B cell (primary cell): ENCODE results near the gene PCDHGA11. TPM values are rescaled to one million over a fixed set of nuclear protein-coding genes. Genes with fewer than 3 reads are reported as not detected.
"Not testable (repeated sequence)": the region's sequence is repeated elsewhere in the genome, so short reads cannot be mapped to it uniquely, and the experiment has no call there.

Source experiments
- ATAC-seq: fragments of 200-7000 bp; cut with Tn5 transposase; one replicate; pipeline ENCODE4 v1.10.0; 2021; ENCODE audit warnings: low read depth, mild to moderate bottlenecking, moderate number of reproducible peaks, moderate library complexity
- CTCF ChIA-PET: fragments of 350-600 bp; sonication (Branson Sonifier 250); formaldehyde crosslinking; loops from one replicate; lab custom pipeline; 2021; ENCODE audit warnings: antibody characterized with exemption, inconsistent platforms; lab: Charles Lee
- POLR2A ChIA-PET: fragments of 350-600 bp; sonication (Branson Sonifier 250); formaldehyde crosslinking; loops from one replicate; lab custom pipeline; 2021; ENCODE audit warnings: antibody characterized with exemption; lab: Charles Lee
- DNase-seq: peaks from one replicate; pipeline ENCODE4 v3.0.0; 2013
- H2AFZ ChIP-seq: 2 replicates; pipeline ENCODE4 v1.6.1; 2012; ENCODE audit warnings: mild to moderate bottlenecking, low read depth, low read length; ENCODE audit not compliant: insufficient read depth, poor library complexity, severe bottlenecking
- H3K27ac ChIP-seq, 2 donors: 1 replicate in 1 of 2; 2 replicates in 1 of 2; pipeline ENCODE4 v1.5.1; 2012 to 2013; ENCODE audit warnings: low read length in 2 of 2, mild to moderate bottlenecking in 2 of 2, moderate library complexity in 1 of 2
- H3K27me3 ChIP-seq, 4 experiments: fragments of 200-600 bp in 1 of 4; sonication (generic) in 1 of 4; replicated peaks in 1 of 4; 1 replicate in 2 of 4; 2 replicates in 2 of 4; pipeline versions ENCODE4 v1.6.1 to v1.7.0; 2013 to 2016; ENCODE audit warnings: low read length in 3 of 4, mild to moderate bottlenecking in 2 of 4, mixed read lengths in 1 of 4, moderate library complexity in 1 of 4; ENCODE audit not compliant: insufficient read depth in 4 of 4, control insufficient read depth in 3 of 4; ENCODE audit errors: control extremely low read depth in 1 of 4
- H3K36me3 ChIP-seq, 2 experiments: replicated peaks in 1 of 2; 1 replicate in 1 of 2; 2 replicates in 1 of 2; pipeline versions ENCODE4 v1.6.1 to v1.7.1; 2013; ENCODE audit warnings: low read length in 1 of 2; ENCODE audit not compliant: insufficient read depth in 2 of 2, control insufficient read depth in 1 of 2; ENCODE audit errors: control extremely low read depth in 1 of 2, extremely low read depth in 1 of 2
- H3K4me1 ChIP-seq, 2 donors: fragments of 200-600 bp in 1 of 2; sonication (generic) in 1 of 2; 1 replicate in 1 of 2; 2 replicates in 1 of 2; pipeline versions ENCODE4 v1.5.1 to v1.6.1; 2013 to 2017; ENCODE audit warnings: low read length in 2 of 2; ENCODE audit not compliant: control insufficient read depth in 2 of 2, insufficient read depth in 2 of 2
- H3K4me2 ChIP-seq: replicated peaks from 2 replicates; pipeline ENCODE3; 2012; ENCODE audit warnings: mild to moderate bottlenecking, low read depth, low read length; ENCODE audit not compliant: poor library complexity, severe bottlenecking
- H3K4me3 ChIP-seq, 5 experiments: fragments of 200-600 bp in 1 of 5; sonication (generic) in 1 of 5; 1 replicate in 3 of 5; 2 replicates in 2 of 5; pipeline versions ENCODE4 v1.5.1 to v1.7.0; 2011 to 2016; ENCODE audit warnings: low read length in 4 of 5, mild to moderate bottlenecking in 4 of 5, low read depth in 2 of 5, control low read depth in 1 of 5, moderate library complexity in 1 of 5; ENCODE audit not compliant: insufficient read depth in 1 of 5; ENCODE audit errors: control extremely low read depth in 1 of 5, extremely low read depth in 1 of 5
- H3K79me2 ChIP-seq: fragments of 200-600 bp; sonication (generic); one replicate; pipeline ENCODE4 v1.6.0; 2016; ENCODE audit warnings: low read length; ENCODE audit not compliant: control insufficient read depth, insufficient read depth
- H3K9ac ChIP-seq: fragments of 200-600 bp; sonication (generic); 2 replicates; pipeline ENCODE4 v1.6.1; 2017; ENCODE audit warnings: mild to moderate bottlenecking, low read length, moderate library complexity
- H3K9me3 ChIP-seq, 3 donors: one replicate each; pipeline versions ENCODE4 v1.6.1 to v1.7.1; 2013; ENCODE audit warnings: low read length in 2 of 3; ENCODE audit not compliant: control insufficient read depth in 2 of 3, insufficient read depth in 1 of 3; ENCODE audit errors: control extremely low read depth in 1 of 3
- H4K20me1 ChIP-seq: 2 replicates; pipeline ENCODE4 v1.6.0; 2012; ENCODE audit warnings: mild to moderate bottlenecking, low read length; ENCODE audit not compliant: insufficient read depth, control insufficient read depth, poor library complexity, severe bottlenecking
- H3K27ac Mint-ChIP-seq: one replicate; pipeline ENCODE4 v1.8.0; 2021; ENCODE audit warnings: mixed read lengths
- H3K27me3 Mint-ChIP-seq: one replicate; pipeline ENCODE4 v1.8.0; 2021; ENCODE audit warnings: mixed read lengths
- H3K4me1 Mint-ChIP-seq: one replicate; pipeline ENCODE4 v1.8.0; 2021; ENCODE audit warnings: mixed read lengths
- H3K4me3 Mint-ChIP-seq: one replicate; pipeline ENCODE4 v1.8.0; 2021; ENCODE audit warnings: mixed read lengths
- H3K9me3 Mint-ChIP-seq: one replicate; pipeline ENCODE4 v1.8.0; 2022; ENCODE audit warnings: mixed read lengths; ENCODE audit not compliant: insufficient read depth
- EZH2 ChIP-seq: IDR thresholded peaks from 2 replicates; pipeline ENCODE4 v1.6.1; 2012; ENCODE audit warnings: borderline replicate concordance, low read depth, mild to moderate bottlenecking, moderate library complexity, low read length; ENCODE audit not compliant: insufficient read depth, poor library complexity, severe bottlenecking
- WGBS: methylation state at CpG from one replicate; pipeline ENCODE4 v1.1.5; 2013; ENCODE audit warnings: missing lambda C conversion rate; ENCODE audit not compliant: insufficient coverage; 5-methylcytosine and 5-hydroxymethylcytosine counted together
- intact Hi-C: fragments of 100-400 bp; cut with micrococcal nuclease; formaldehyde crosslinking; loops from one replicate; pipeline ENCODE4 v1.10.0; 2022
- polyA plus RNA-seq: library from polyadenylated mRNA; depleted of rRNA; stranded (reverse); fragments of >200 nt; gene quantifications from 2 replicates; pipeline ENCODE4 v1.2.3, GENCODE V29; 2012
- total RNA-seq, 2 donors: library from RNA; stranded (reverse); fragments of 120-200 nt in 1 of 2; gene quantifications; 1 replicate in 1 of 2; 2 replicates in 1 of 2; pipeline versions ENCODE4 v1.2.3 to v1.2.4, GENCODE V29; 2013 to 2022
- TF ChIP-seq, protein P1 (sequence below): fragments of 200-600 bp; IDR thresholded peaks from one replicate; pipeline ENCODE4 v1.8.0; 2022; ENCODE audit warnings: antibody characterized with exemption, mild to moderate bottlenecking

PCDHGA11 gene
- total and polyA plus RNA-seq, 2 donors (not counting 1 experiment from before 2014, with no cell fraction given) = 0.15 to 1.5 TPM

- H3K9ac ChIP-seq, H3K27ac Mint-ChIP-seq, H2AFZ ChIP-seq, H3K27ac ChIP-seq, H4K20me1 ChIP-seq, H3K4me2 ChIP-seq, POLR2A ChIA-PET, H3K4me1 Mint-ChIP-seq, H3K79me2 ChIP-seq, intact Hi-C loops, H3K4me1 ChIP-seq, H3K36me3 ChIP-seq: not testable (repeated sequence)
- TF ChIP-seq, protein P1, sequence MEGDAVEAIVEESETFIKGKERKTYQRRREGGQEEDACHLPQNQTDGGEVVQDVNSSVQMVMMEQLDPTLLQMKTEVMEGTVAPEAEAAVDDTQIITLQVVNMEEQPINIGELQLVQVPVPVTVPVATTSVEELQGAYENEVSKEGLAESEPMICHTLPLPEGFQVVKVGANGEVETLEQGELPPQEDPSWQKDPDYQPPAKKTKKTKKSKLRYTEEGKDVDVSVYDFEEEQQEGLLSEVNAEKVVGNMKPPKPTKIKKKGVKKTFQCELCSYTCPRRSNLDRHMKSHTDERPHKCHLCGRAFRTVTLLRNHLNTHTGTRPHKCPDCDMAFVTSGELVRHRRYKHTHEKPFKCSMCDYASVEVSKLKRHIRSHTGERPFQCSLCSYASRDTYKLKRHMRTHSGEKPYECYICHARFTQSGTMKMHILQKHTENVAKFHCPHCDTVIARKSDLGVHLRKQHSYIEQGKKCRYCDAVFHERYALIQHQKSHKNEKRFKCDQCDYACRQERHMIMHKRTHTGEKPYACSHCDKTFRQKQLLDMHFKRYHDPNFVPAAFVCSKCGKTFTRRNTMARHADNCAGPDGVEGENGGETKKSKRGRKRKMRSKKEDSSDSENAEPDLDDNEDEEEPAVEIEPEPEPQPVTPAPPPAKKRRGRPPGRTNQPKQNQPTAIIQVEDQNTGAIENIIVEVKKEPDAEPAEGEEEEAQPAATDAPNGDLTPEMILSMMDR = peak; percentile 35
- DNase-seq (peak; percentile 43), ATAC-seq (peak; percentile 87)
- Mint-ChIP-seq H3K4me3 (peak within 1 kb of the TSS; percentile 73), H3K9me3 (peaks cover 15% of the 10 kb centered on the region), H3K27me3 (peaks cover 49% of the 10 kb centered on the region)
- H3K27me3 ChIP-seq = peaks cover 0 to 52% (median 35%) of the 10 kb centered on the region in 4 experiments
- peaks cover 0 to 52% (median 29%) of the 10 kb centered on the region in 3 donors for H3K9me3 ChIP-seq
- H3K4me3 ChIP-seq = peak within 1 kb of the TSS in 1 of 5 experiments; percentile 36
- CTCF ChIA-PET = interaction anchor here (0.6 to 1.8 kb wide), 6 partner anchors 16 to 1201 kb away, joined by 3 to 7 read pairs (median 4); partner anchors contain the start of gene PCDHGA12
- 16% methylated on average over 15 of the region's 43 CpGs for WGBS
These were observed 22.9 kb upstream of the PCDHGA11 start, which contains the start of gene PCDHGB5 for GRCh38 chr5:141397756-141398551. Gene PCDHGB5, plus strand, starts transcription at chr5:141397947. Its CDS starts 181 bp downstream, at chr5:141398128.

DNA sequence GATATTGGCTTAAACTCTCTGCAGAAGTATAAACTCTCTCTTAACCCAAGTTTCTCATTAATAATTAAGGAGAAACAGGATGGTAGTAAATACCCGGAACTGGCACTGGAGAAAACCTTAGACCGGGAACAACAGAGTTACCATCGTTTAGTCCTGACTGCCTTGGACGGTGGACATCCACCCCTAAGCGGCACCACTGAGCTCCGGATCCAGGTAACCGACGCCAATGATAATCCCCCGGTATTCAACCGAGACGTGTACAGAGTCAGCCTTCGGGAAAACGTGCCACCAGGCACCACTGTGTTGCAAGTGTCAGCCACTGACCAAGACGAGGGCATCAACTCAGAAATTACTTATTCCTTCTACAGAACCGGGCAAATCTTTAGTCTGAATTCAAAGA is 22.2 kb upstream of the PCDHGA11 start:
- DNase-seq = no peak
- H4K20me1 ChIP-seq = no peaks in the 10 kb centered on the region
- no peak for ATAC-seq
- Mint-ChIP-seq H3K27ac (no peak overlapping the region), H3K4me1 (peaks cover 2% of the 10 kb centered on the region), H3K4me3 (no peak overlapping the region), H3K27me3 (peaks cover 51% of the 10 kb centered on the region), H3K9me3 (peaks cover 12% of the 10 kb centered on the region)
- POLR2A ChIA-PET = no interaction called here
- H3K4me1 ChIP-seq = no peaks in the 10 kb centered on the region
- H3K79me2 ChIP-seq = no peaks in the 10 kb centered on the region
- H3K4me2 ChIP-seq = no peak overlapping the region
- no peak overlapping the region for H3K9ac ChIP-seq
- TF ChIP-seq, protein P1 = no peak
- TF ChIP-seq EZH2 = no peak
- intact Hi-C loops = no loop called here
- H3K27ac ChIP-seq = no peak overlapping the region
- CTCF ChIA-PET = interaction anchor here (1.6 to 1.8 kb wide), 2 partner anchors 15 to 165 kb away, joined by 5 to 7 read pairs; no protein-coding TSS in a partner anchor
- 31% methylated on average over 13 of the region's 15 CpGs for WGBS
- no peak overlapping the region for H3K4me3 ChIP-seq
- H3K27me3 ChIP-seq = peaks cover 0 to 50% (median 34%) of the 10 kb centered on the region in 4 experiments
- H3K36me3 ChIP-seq = no peaks in the 10 kb centered on the region
- H3K9me3 ChIP-seq = peaks cover 0 to 52% (median 26%) of the 10 kb centered on the region in 3 donors
- H2AFZ ChIP-seq = no peak overlapping the region
